PC-3 (cell line): ENCODE measurements around the gene SLIT1. TPM values are rescaled to one million over a fixed set of nuclear protein-coding genes. Genes with fewer than 3 reads are reported as not detected.

Source experiments
- ATAC-seq: fragments of 200-7000 bp; cut with Tn5 transposase; 2 replicates; pipeline ENCODE4 v1.9.1; 2020; ENCODE audit warnings: mild to moderate bottlenecking, moderate library complexity
- BruUV-seq: library from RNA; stranded (reverse); fragments of 400-500 nt; replicated peaks from 2 replicates; lab custom pipeline; 2021; lab: Mats Ljungman, UMichigan
- CTCF ChIA-PET: fragments of 300-600 bp; sonication (Branson Sonifier 250); formaldehyde crosslinking; loops from one replicate; lab custom pipeline; 2022; ENCODE audit warnings: antibody characterized with exemption; lab: Charles Lee
- POLR2A ChIA-PET: fragments of 300-600 bp; sonication (Branson Sonifier 250); formaldehyde crosslinking; loops from one replicate; lab custom pipeline; 2022; ENCODE audit warnings: antibody characterized with exemption; ENCODE audit not compliant: unreplicated experiment; lab: Charles Lee
- DNase-seq: peaks from one replicate; pipeline ENCODE4 v3.0.0-alpha.2; 2015
- H2AFZ ChIP-seq: fragments of 300-600 bp; sonication (generic); 2 replicates; pipeline ENCODE4 v1.6.0; 2016; ENCODE audit warnings: antibody characterized with exemption, low read length
- H3F3A ChIP-seq: fragments of 300-600 bp; sonication (generic); one replicate; pipeline ENCODE4 v1.6.0; 2017; ENCODE audit warnings: antibody characterized with exemption, low read length, control low read depth, mild to moderate bottlenecking; ENCODE audit not compliant: unreplicated experiment
- H3K27ac ChIP-seq: fragments of 300-600 bp; sonication (generic); 2 replicates; pipeline ENCODE4 v1.5.1; 2016; ENCODE audit warnings: mild to moderate bottlenecking, low read length
- H3K27me3 ChIP-seq: fragments of 300-600 bp; sonication (generic); 2 replicates; pipeline ENCODE4 v1.6.1; 2016; ENCODE audit warnings: low read length, mixed read lengths
- H3K36me3 ChIP-seq: fragments of 300-600 bp; sonication (generic); 2 replicates; pipeline ENCODE4 v1.6.1; 2016; ENCODE audit warnings: low read depth, mixed run types, low read length, mixed read lengths
- H3K4me1 ChIP-seq: fragments of 300-600 bp; sonication (generic); 2 replicates; pipeline ENCODE4 v1.5.1; 2016; ENCODE audit warnings: low read length; ENCODE audit not compliant: insufficient read depth
- H3K4me2 ChIP-seq: fragments of 300-600 bp; sonication (generic); 2 replicates; pipeline ENCODE4 v1.6.0; 2016; ENCODE audit warnings: low read length
- H3K4me3 ChIP-seq: fragments of 300-600 bp; sonication (generic); 2 replicates; pipeline ENCODE4 v1.5.1; 2016; ENCODE audit warnings: mild to moderate bottlenecking, low read length, mixed read lengths
- H3K79me2 ChIP-seq: fragments of 300-600 bp; sonication (generic); 2 replicates; pipeline ENCODE4 v1.6.1; 2017; ENCODE audit warnings: low read length, mixed read lengths
- H3K9ac ChIP-seq: fragments of 300-600 bp; sonication (generic); 2 replicates; pipeline ENCODE4 v1.6.0; 2016; ENCODE audit warnings: mild to moderate bottlenecking, low read length
- H3K9me2 ChIP-seq: fragments of 300-600 bp; sonication (generic); replicated peaks from 2 replicates; pipeline ENCODE4 v1.6.1; 2016; ENCODE audit warnings: mixed run types, low read length, mixed read lengths
- H3K9me3 ChIP-seq: fragments of 300-600 bp; sonication (generic); 2 replicates; pipeline ENCODE4 v1.6.1; 2016; ENCODE audit warnings: low read length, mixed read lengths
- H4K20me1 ChIP-seq: fragments of 300-600 bp; sonication (generic); 2 replicates; pipeline ENCODE4 v1.6.1; 2016; ENCODE audit warnings: low read length, mixed read lengths
- CTCF ChIP-seq: fragments of 300-600 bp; sonication (generic); conservative IDR thresholded peaks from 2 replicates; pipeline ENCODE4 v1.5.1; 2017; ENCODE audit warnings: antibody characterized with exemption, low read depth, mild to moderate bottlenecking, low read length
- EZH2 ChIP-seq: fragments of 300-600 bp; sonication (generic); IDR thresholded peaks from one replicate; pipeline ENCODE4 v1.6.1; 2017; ENCODE audit warnings: antibody characterized with exemption, mild to moderate bottlenecking, low read length; ENCODE audit not compliant: unreplicated experiment
- EZH2phosphoT487 ChIP-seq: fragments of 300-600 bp; sonication (generic); IDR thresholded peaks from 2 replicates; pipeline ENCODE4 v1.6.1; 2018; ENCODE audit warnings: mild to moderate bottlenecking, antibody characterized with exemption, low read length, borderline replicate concordance
- intact Hi-C: fragments of 100-400 bp; cut with micrococcal nuclease; formaldehyde crosslinking; loops from 2 replicates; pipeline ENCODE4 v1.9.0; 2023
- total RNA-seq: library from RNA; depleted of rRNA; stranded (reverse); fragments of >200 nt; gene quantifications from 2 replicates; pipeline ENCODE4 v1.2.3, GENCODE V29; 2014

The SLIT1 gene
- total RNA-seq, 1 experiment from 2014 or later = not detected

- Histone ChIP-seq H3K4me1 (peaks cover 10% of the 10 kb centered on the region), H3K4me3 (no peak overlapping the region), H3K9ac (no peak overlapping the region), H3K9me2 (no peaks in the 10 kb centered on the region), H3K79me2 (no peaks in the 10 kb centered on the region), H2AFZ (no peak overlapping the region), H3K9me3 (no peaks in the 10 kb centered on the region), H4K20me1 (no peaks in the 10 kb centered on the region), H3K27ac (no peak overlapping the region), H3K27me3 (no peaks in the 10 kb centered on the region), H3F3A (no peaks in the 10 kb centered on the region), H3K4me2 (no peak overlapping the region), H3K36me3 (no peaks in the 10 kb centered on the region)
- no peak for DNase-seq
- POLR2A ChIA-PET = no interaction called here
- ATAC-seq = no peak
- intact Hi-C loops = no loop called here
- no peak for TF ChIP-seq CTCF
- no TSS peak for BruUV-seq
- CTCF ChIA-PET = no interaction called here
Observed at GRCh38 chr10:96987842-96988175, 197.9 kb downstream of the SLIT1 start.

- intact Hi-C loops = no loop called here
- no peak overlapping the region for H3K4me3 ChIP-seq
- no peak overlapping the region for H3K4me2 ChIP-seq
- ChIA-PET POLR2A (no interaction called here), CTCF (no interaction called here)
- TF ChIP-seq EZH2phosphoT487 (no peak), EZH2 (no peak), CTCF (no peak)
- no peaks in the 10 kb centered on the region for H3K9me3 ChIP-seq
- no peaks in the 10 kb centered on the region for H3K79me2 ChIP-seq
- H3K36me3 ChIP-seq = no peaks in the 10 kb centered on the region
- no peak for DNase-seq
- H3K27me3 ChIP-seq = no peaks in the 10 kb centered on the region
- H3K4me1 ChIP-seq = peaks cover 10% of the 10 kb centered on the region
- H3K27ac ChIP-seq = no peak overlapping the region
- H2AFZ ChIP-seq = no peak overlapping the region
- no peak for ATAC-seq
- no peaks in the 10 kb centered on the region for H3F3A ChIP-seq
- no peak overlapping the region for H3K9ac ChIP-seq
- H4K20me1 ChIP-seq = no peaks in the 10 kb centered on the region
- no TSS peak for BruUV-seq
- H3K9me2 ChIP-seq = no peaks in the 10 kb centered on the region
Observed at GRCh38 chr10:96987141-96987841, 198.5 kb downstream of the SLIT1 start.

- POLR2A ChIA-PET = no interaction called here
- BruUV-seq = no TSS peak
- Histone ChIP-seq H3K79me2 (no peaks in the 10 kb centered on the region), H3K36me3 (0 out of 2 replicates have a peak, but pooled peaks cover 4% of the 10 kb centered on the region), H3K27ac (no peak overlapping the region), H3K27me3 (no peaks in the 10 kb centered on the region), H3K9me2 (no peaks in the 10 kb centered on the region), H3K9ac (no peak overlapping the region), H3K9me3 (no peaks in the 10 kb centered on the region), H3K4me1 (peaks cover 5% of the 10 kb centered on the region), H4K20me1 (no peaks in the 10 kb centered on the region), H3K4me3 (no peak overlapping the region), H3K4me2 (no peak overlapping the region), H2AFZ (no peak overlapping the region), H3F3A (no peaks in the 10 kb centered on the region)
- CTCF ChIA-PET = no interaction called here
- TF ChIP-seq CTCF (no peak), EZH2 (no peak), EZH2phosphoT487 (no peak)
- intact Hi-C loops = no loop called here
- DNase-seq (no peak), ATAC-seq (no peak)
Observed at GRCh38 chr10:96986200-96986856, 199.4 kb downstream of the SLIT1 start.
